ENCODE data around the gene UBE2Q1.

The UBE2Q1 gene

GRCh38 chr1:154521695-154522094 is 36.8 kb downstream of the UBE2Q1 start:
- peak overlapping the region; percentile 32 for H3K27ac ChIP-seq
- no peak for TF ChIP-seq CTCF (conservative IDR thresholded peaks at IDR 0.05)

GRCh38 chr1:154520333-154520732 is 38.1 kb downstream of the UBE2Q1 start:
- H3K27ac ChIP-seq = no peak overlapping the region
- TF ChIP-seq CTCF (conservative IDR thresholded peaks at IDR 0.05) = no peak

- no peak overlapping the region for H3K27ac ChIP-seq
- no peak for TF ChIP-seq CTCF (conservative IDR thresholded peaks at IDR 0.05)
Observed at GRCh38 chr1:154519591-154519991, 38.9 kb downstream of the UBE2Q1 start.

GRCh38 chr1:154517661-154518060 is 40.8 kb downstream of the UBE2Q1 start:
- no peak for TF ChIP-seq CTCF (conservative IDR thresholded peaks at IDR 0.05)
- H3K27ac ChIP-seq = no peak overlapping the region

GRCh38 chr1:154514066-154514553 is 44.4 kb downstream of the UBE2Q1 start:
- no peak for TF ChIP-seq CTCF (conservative IDR thresholded peaks at IDR 0.05)
- no peak overlapping the region for H3K27ac ChIP-seq

GRCh38 chr1:154512760-154513159 is 45.7 kb downstream of the UBE2Q1 start:
- TF ChIP-seq CTCF (conservative IDR thresholded peaks at IDR 0.05) = no peak
- no peak overlapping the region for H3K27ac ChIP-seq

GRCh38 chr1:154503898-154504297 is 54.6 kb downstream of the UBE2Q1 start:
- no peak for TF ChIP-seq CTCF (conservative IDR thresholded peaks at IDR 0.05)
- no peak overlapping the region for H3K27ac ChIP-seq

GRCh38 chr1:154502744-154503115 is 55.7 kb downstream of the UBE2Q1 start:
- no peak for TF ChIP-seq CTCF (conservative IDR thresholded peaks at IDR 0.05)
- H3K27ac ChIP-seq = no peak overlapping the region

Measured in VCaP (cell line).